Activated gamma-delta T cell treated with anti-CD3 and anti-CD28 coated beads, Interleukin-2, amount 50 U/mL, for 16 hours (primary cell): ENCODE results near the gene SLC16A6.
"Not testable (repeated sequence)": the region's sequence is repeated elsewhere in the genome, so short reads cannot be mapped to it uniquely, and the experiment has no call there.

Experiments used
- DNase-seq: peaks from one replicate; pipeline ENCODE4 v3.0.0-alpha.2; 2020; ENCODE audit warnings: low read depth

SLC16A6 gene

GRCh38 chr17:68290268-68290954, 516 bp downstream of the SLC16A6 start:
- peak; percentile 34 for DNase-seq

- DNase-seq = no peak
Measured at GRCh38 chr17:68289936-68290267, 1.0 kb downstream of the SLC16A6 start.

GRCh38 chr17:68289473-68289872, 1.5 kb downstream of the SLC16A6 start:
- no peak for DNase-seq

- no peak for DNase-seq
Measured at GRCh38 chr17:68288804-68289203, 2.1 kb downstream of the SLC16A6 start.

GRCh38 chr17:68288375-68288774, 2.6 kb downstream of the SLC16A6 start:
- no peak for DNase-seq

- DNase-seq = not testable (repeated sequence)
Measured at GRCh38 chr17:68281965-68282364, 9.0 kb downstream of the SLC16A6 start.

- no peak for DNase-seq
Measured at GRCh38 chr17:68277807-68278206, 13.1 kb downstream of the SLC16A6 start.

GRCh38 chr17:68276339-68276738, 14.6 kb downstream of the SLC16A6 start:
- not testable (repeated sequence) for DNase-seq

GRCh38 chr17:68273722-68274121, 17.2 kb downstream of the SLC16A6 start:
- DNase-seq = no peak

- DNase-seq = not testable (repeated sequence)
Measured at GRCh38 chr17:68265833-68266232, 25.1 kb downstream of the SLC16A6 start.

- DNase-seq = not testable (repeated sequence)
Measured at GRCh38 chr17:68263101-68263681, 27.7 kb downstream of the SLC16A6 start.

- not testable (repeated sequence) for DNase-seq
Measured at GRCh38 chr17:68262467-68262866, 28.5 kb downstream of the SLC16A6 start.

GRCh38 chr17:68260051-68260762, 30.7 kb downstream of the SLC16A6 start:
- DNase-seq = no peak

GRCh38 chr17:68259648-68259951, 31.3 kb downstream of the SLC16A6 start:
- not testable (repeated sequence) for DNase-seq

GRCh38 chr17:68258890-68259647, 31.9 kb downstream of the SLC16A6 start:
- DNase-seq = peak; percentile 45

- DNase-seq = no peak
Measured at GRCh38 chr17:68257934-68258333, 33.0 kb downstream of the SLC16A6 start.

- DNase-seq = not testable (repeated sequence)
Measured at GRCh38 chr17:68256701-68257100, 34.2 kb downstream of the SLC16A6 start.

GRCh38 chr17:68255731-68256538, 35.0 kb downstream of the SLC16A6 start:
- DNase-seq = no peak

GRCh38 chr17:68255151-68255550, 35.8 kb downstream of the SLC16A6 start:
- DNase-seq = no peak

GRCh38 chr17:68253426-68253825, 37.5 kb downstream of the SLC16A6 start:
- DNase-seq = not testable (repeated sequence)

GRCh38 chr17:68249354-68249765, 41.6 kb downstream of the SLC16A6 start:
- DNase-seq = no peak

GRCh38 chr17:68248891-68249290, 42.0 kb downstream of the SLC16A6 start:
- DNase-seq = no peak
